GM12878 (cell line): ENCODE measurements around the gene IP6K3. TPM values are rescaled to one million over a fixed set of nuclear protein-coding genes. Genes with fewer than 3 reads are reported as not detected.

ENCODE experiments used
- ATAC-seq: fragments of 200-7000 bp; cut with Tn5 transposase; 3 replicates; pipeline ENCODE4 v1.9.1; 2020; ENCODE audit warnings: mild to moderate bottlenecking, moderate library complexity
- BruUV-seq: library from RNA; stranded (reverse); fragments of 400-500 nt; replicated peaks from 2 replicates; lab custom pipeline; 2021; lab: Mats Ljungman, UMichigan
- CTCF ChIA-PET: fragments of 300-600 bp; sonication (Branson Sonifier 250); formaldehyde crosslinking; extraction: SDS; loops from one replicate; lab custom pipeline; 2021; ENCODE audit warnings: inconsistent platforms; lab: Yijun Ruan, JAX
- POLR2A ChIA-PET: fragments of 350-600 bp; formaldehyde crosslinking; extraction: SDS; loops from one replicate; lab custom pipeline; 2021; ENCODE audit warnings: inconsistent platforms; lab: Charles Lee
- RAD21 ChIA-PET: fragments of 300-600 bp; sonication (Branson Sonifier 250); formaldehyde crosslinking; loops from one replicate; lab custom pipeline; 2023; ENCODE audit warnings: antibody characterized with exemption; ENCODE audit not compliant: unreplicated experiment; lab: Charles Lee
- SMC1A ChIA-PET: fragments of 300-600 bp; sonication (Branson Sonifier 250); formaldehyde crosslinking; loops from one replicate; lab custom pipeline; 2023; ENCODE audit not compliant: unreplicated experiment, uncharacterized antibody; lab: Charles Lee
- DNase-seq: peaks from one replicate; pipeline ENCODE4 v3.0.0-alpha.2; 2011; ENCODE audit warnings: low read depth, low spot score
- FAIRE-seq: peaks from 3 replicates; lab custom pipeline; 2011; peaks lifted over from hg19 to GRCh38; lab: Jason Lieb, UNC
- H2AFZ ChIP-seq: 2 replicates; pipeline ENCODE4 v1.6.0; 2011; ENCODE audit warnings: low read depth, low read length, control low read depth; ENCODE audit not compliant: control insufficient read depth
- H3K27ac ChIP-seq: 2 replicates; pipeline ENCODE4 v1.5.1; 2011; ENCODE audit warnings: control low read depth; ENCODE audit not compliant: control insufficient read depth, insufficient read depth
- H3K27me3 ChIP-seq, 2 experiments: replicated peaks in 1 of 2; 2 replicates each; pipeline versions ENCODE4 v1.6.0 to v1.6.1; 2011; ENCODE audit warnings: low read length in 1 of 2; ENCODE audit not compliant: control insufficient read depth in 2 of 2, insufficient read depth in 2 of 2
- H3K36me3 ChIP-seq, 2 experiments: 2 replicates each; pipeline ENCODE4 v1.5.1; 2011; ENCODE audit warnings: low read length in 1 of 2; ENCODE audit not compliant: control insufficient read depth in 2 of 2, insufficient read depth in 2 of 2
- H3K4me1 ChIP-seq: 2 replicates; pipeline ENCODE4 v1.6.1; 2011; ENCODE audit warnings: mild to moderate bottlenecking, low read length, moderate library complexity, mixed read lengths; ENCODE audit not compliant: control insufficient read depth, insufficient read depth
- H3K4me2 ChIP-seq: 2 replicates; pipeline ENCODE4 v1.6.0; 2011; ENCODE audit warnings: control low read depth; ENCODE audit not compliant: control insufficient read depth, insufficient read depth
- H3K4me3 ChIP-seq: fragments of 200-600 bp; sonication (generic); 2 replicates; pipeline ENCODE4 v1.5.1; 2016
- H3K79me2 ChIP-seq: 2 replicates; pipeline ENCODE4 v1.6.0; 2011; ENCODE audit warnings: low read length; ENCODE audit not compliant: control insufficient read depth, insufficient read depth
- H3K9ac ChIP-seq: 2 replicates; pipeline ENCODE4 v1.8.0; 2011; ENCODE audit warnings: low read length, control low read depth, mixed read lengths; ENCODE audit not compliant: control insufficient read depth, insufficient read depth
- H3K9me3 ChIP-seq: replicated peaks from 3 replicates; pipeline ENCODE4 v1.5.1; 2011; ENCODE audit warnings: mild to moderate bottlenecking, low read length; ENCODE audit not compliant: control insufficient read depth, insufficient read depth
- H4K20me1 ChIP-seq: 2 replicates; pipeline ENCODE4 v1.6.0; 2011; ENCODE audit not compliant: control insufficient read depth, insufficient read depth
- ATF7 ChIP-seq: fragments of 450-650 bp; IDR thresholded peaks from 2 replicates; pipeline ENCODE4 v1.6.1; 2016; ENCODE audit warnings: low read depth, mild to moderate bottlenecking
- BCL11A ChIP-seq: IDR thresholded peaks from 2 replicates; pipeline ENCODE4 v1.6.1; 2011; ENCODE audit warnings: low read depth, low read length
- EZH2 ChIP-seq: IDR thresholded peaks from 2 replicates; pipeline ENCODE4 v1.6.1; 2012; ENCODE audit warnings: low read depth, mild to moderate bottlenecking, control low read depth, inconsistent platforms, low read length, borderline replicate concordance; ENCODE audit not compliant: control insufficient read depth
- JUNB ChIP-seq: IDR thresholded peaks from 2 replicates; pipeline ENCODE4 v1.6.1; 2016; ENCODE audit warnings: antibody characterized with exemption, mild to moderate bottlenecking
- MEF2B ChIP-seq: fragments of 450-650 bp; IDR thresholded peaks from 2 replicates; pipeline ENCODE4 v1.6.1; 2018; ENCODE audit warnings: mild to moderate bottlenecking, moderate library complexity; ENCODE audit not compliant: partially characterized antibody, poor library complexity, severe bottlenecking
- MTA2 ChIP-seq: fragments of 450-650 bp; IDR thresholded peaks from 2 replicates; pipeline ENCODE4 v1.6.1; 2016; ENCODE audit warnings: low read depth, mild to moderate bottlenecking, moderate library complexity
- NFXL1 ChIP-seq: fragments of 450-650 bp; IDR thresholded peaks from 2 replicates; pipeline ENCODE4 v1.6.1; 2017; ENCODE audit warnings: antibody characterized with exemption, mild to moderate bottlenecking, borderline replicate concordance
- POLR2AphosphoS2 ChIP-seq: IDR thresholded peaks from 2 replicates; pipeline ENCODE4 v1.6.1; 2011; ENCODE audit warnings: low read depth, mild to moderate bottlenecking, low read length, improper control_type of control experiment, moderate library complexity
- SMAD1 ChIP-seq: fragments of 450-650 bp; IDR thresholded peaks from 2 replicates; pipeline ENCODE4 v1.6.1; 2018; ENCODE audit warnings: mild to moderate bottlenecking, low read depth; ENCODE audit not compliant: partially characterized antibody
- WGBS: methylation state at CpG from one replicate; pipeline ENCODE4 v1.1.6; 2016; ENCODE audit warnings: low lambda C conversion rate; ENCODE audit not compliant: insufficient replicate concordance, insufficient coverage; ENCODE audit errors: missing lambda C conversion rate; 5-methylcytosine and 5-hydroxymethylcytosine counted together
- in situ Hi-C: fragments of 300-500 bp; cut with MboI; formaldehyde crosslinking; loops from 9 replicates; pipeline ENCODE4 v1.14.3; 2018; ENCODE audit warnings: mixed read lengths
- intact Hi-C: fragments of 100-400 bp; cut with micrococcal nuclease; formaldehyde crosslinking; loops from one replicate; pipeline ENCODE4 v1.14.2; 2022; ENCODE audit not compliant: unreplicated experiment
- polyA plus RNA-seq, 11 experiments: library from polyadenylated mRNA; depleted of rRNA in 4 of 11; unstranded in 6 of 11; stranded (reverse) in 5 of 11; fragments of >200 nt; fragmentation: Nextera tagmentation in 4 of 11; fragmentation: Illumina TruSeq in 1 of 11; extraction: Ambion mirVana in 4 of 11; extraction: Trizol in 1 of 11; gene quantifications; 1 replicate in 1 of 11; 2 replicates in 10 of 11; pipeline versions ENCODE4 v1.2.1 to v1.2.3, GENCODE V29; 2011 to 2016; ENCODE audit warnings: inconsistent platforms in 2 of 11, missing spikeins in 2 of 11, low read depth in 1 of 11
- total RNA-seq, 4 experiments: library from RNA; depleted of rRNA in 3 of 4; stranded (reverse); fragments of >200 nt in 3 of 4; fragmentation: Illumina TruSeq in 1 of 4; extraction: Trizol in 1 of 4; gene quantifications; 2 replicates each; pipeline versions ENCODE4 v1.2.1 to v1.2.3, GENCODE V29; 2013 to 2021
- TF ChIP-seq, protein P1 (sequence below): fragments of 450-650 bp; IDR thresholded peaks from 2 replicates; pipeline ENCODE4 v1.6.1; 2017; ENCODE audit warnings: mild to moderate bottlenecking
- TF ChIP-seq, protein P2 (sequence below): fragments of 450-650 bp; IDR thresholded peaks from 2 replicates; pipeline ENCODE4 v1.6.1; 2017; ENCODE audit warnings: borderline replicate concordance

The IP6K3 gene
- total and polyA plus RNA-seq, 10 of the 15 experiments (the other 5 are each of a cell fraction or from before 2014, with no cell fraction given): 0.02 to 0.15 (median 0.09) TPM; not detected in 7

DNA sequence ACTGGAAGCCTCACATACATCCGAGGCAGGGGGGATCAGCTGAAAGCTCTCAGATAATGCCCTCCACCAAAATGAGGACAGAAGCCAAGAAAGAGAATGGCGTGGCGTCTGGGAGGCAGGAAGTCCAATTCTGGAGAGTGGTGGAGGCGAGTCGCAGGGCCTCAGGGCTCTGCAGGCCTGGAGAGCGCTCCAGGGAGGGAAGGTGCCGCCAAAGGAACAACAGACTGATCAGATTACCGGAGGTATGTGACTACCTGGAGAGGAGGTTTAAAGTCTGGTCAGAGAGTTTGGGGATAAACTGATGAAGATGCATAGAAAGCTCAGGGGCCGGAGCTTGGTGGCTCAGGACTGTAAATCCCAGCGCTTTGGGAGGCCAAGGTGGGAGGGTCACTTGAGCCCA, 11.2 kb upstream of the IP6K3 start:
- intact Hi-C loops: no loop called here
- no peaks in the 10 kb centered on the region for H3K9me3 ChIP-seq
- WGBS: 39% methylated on average over 10 of the region's 10 CpGs
- ChIA-PET CTCF (interaction anchor here (0.7 to 7.1 kb wide), 3 partner anchors 11 to 12 kb away, joined by 3 to 40 read pairs (median 3); partner anchors contain the start of gene IP6K3), SMC1A (interaction anchor here (0.7 to 1.0 kb wide), 2 partner anchors 46 to 212 kb away, joined by 3 to 4 read pairs; partner anchors contain the start of gene UQCC2), POLR2A (no interaction called here), RAD21 (no interaction called here)
- no peak overlapping the region for H2AFZ ChIP-seq
- peaks cover 7% of the 10 kb centered on the region for H3K4me1 ChIP-seq
- no peaks in the 10 kb centered on the region for H4K20me1 ChIP-seq
- DNase-seq: no peak
- BruUV-seq: no TSS peak
- no peak overlapping the region for H3K4me2 ChIP-seq
- TF ChIP-seq NFXL1: no peak
- TF ChIP-seq ATF7: no peak
- TF ChIP-seq, protein P1, sequence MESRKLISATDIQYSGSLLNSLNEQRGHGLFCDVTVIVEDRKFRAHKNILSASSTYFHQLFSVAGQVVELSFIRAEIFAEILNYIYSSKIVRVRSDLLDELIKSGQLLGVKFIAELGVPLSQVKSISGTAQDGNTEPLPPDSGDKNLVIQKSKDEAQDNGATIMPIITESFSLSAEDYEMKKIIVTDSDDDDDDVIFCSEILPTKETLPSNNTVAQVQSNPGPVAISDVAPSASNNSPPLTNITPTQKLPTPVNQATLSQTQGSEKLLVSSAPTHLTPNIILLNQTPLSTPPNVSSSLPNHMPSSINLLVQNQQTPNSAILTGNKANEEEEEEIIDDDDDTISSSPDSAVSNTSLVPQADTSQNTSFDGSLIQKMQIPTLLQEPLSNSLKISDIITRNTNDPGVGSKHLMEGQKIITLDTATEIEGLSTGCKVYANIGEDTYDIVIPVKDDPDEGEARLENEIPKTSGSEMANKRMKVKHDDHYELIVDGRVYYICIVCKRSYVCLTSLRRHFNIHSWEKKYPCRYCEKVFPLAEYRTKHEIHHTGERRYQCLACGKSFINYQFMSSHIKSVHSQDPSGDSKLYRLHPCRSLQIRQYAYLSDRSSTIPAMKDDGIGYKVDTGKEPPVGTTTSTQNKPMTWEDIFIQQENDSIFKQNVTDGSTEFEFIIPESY: no peak
- TF ChIP-seq MTA2: no peak
- H3K4me3 ChIP-seq: no peak overlapping the region
- H3K36me3 ChIP-seq: no peaks in the 10 kb centered on the region
- H3K9ac ChIP-seq: no peak overlapping the region
- no peaks in the 10 kb centered on the region for H3K79me2 ChIP-seq
- no peak overlapping the region for H3K27ac ChIP-seq
- no peak for ATAC-seq
- in situ Hi-C loops: no loop called here
- no peaks in the 10 kb centered on the region; a peak in 1 of 4 replicates for H3K27me3 ChIP-seq
- FAIRE-seq: no peak

DNA sequence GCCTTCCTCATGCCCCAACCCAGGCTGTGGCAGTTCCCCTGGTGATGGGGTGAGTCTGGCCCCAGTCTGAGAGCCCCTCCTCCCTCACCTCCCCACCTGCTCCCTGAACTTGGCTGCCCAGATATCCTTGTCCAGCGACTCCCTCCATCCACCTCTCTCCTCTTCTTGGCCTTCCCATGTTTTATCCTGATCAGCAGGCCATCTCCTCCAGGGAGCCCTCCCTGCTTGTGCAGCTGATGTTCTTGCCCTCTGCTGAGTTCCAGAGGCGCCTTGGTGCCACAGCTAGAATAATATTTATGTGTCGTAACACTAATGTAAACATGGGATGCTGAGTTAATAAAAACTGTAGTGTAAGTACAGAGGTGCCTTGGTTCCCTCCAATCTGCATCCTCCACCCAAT, 10.4 kb upstream of the IP6K3 start:
- H3K27me3 ChIP-seq: no peaks in the 10 kb centered on the region; a peak in 1 of 4 replicates
- no peak overlapping the region for H3K27ac ChIP-seq
- H3K4me2 ChIP-seq: no peak overlapping the region
- FAIRE-seq (no peak), DNase-seq (no peak), ATAC-seq (no peak)
- H4K20me1 ChIP-seq: no peaks in the 10 kb centered on the region
- no peak overlapping the region for H2AFZ ChIP-seq
- H3K4me3 ChIP-seq: no peak overlapping the region
- no peak overlapping the region for H3K9ac ChIP-seq
- intact Hi-C loops (no loop called here), in situ Hi-C loops (no loop called here)
- TF ChIP-seq JUNB (no peak), BCL11A (no peak), SMAD1 (no peak), POLR2AphosphoS2 (no peak), EZH2 (no peak), MEF2B (no peak)
- TF ChIP-seq, protein P2, sequence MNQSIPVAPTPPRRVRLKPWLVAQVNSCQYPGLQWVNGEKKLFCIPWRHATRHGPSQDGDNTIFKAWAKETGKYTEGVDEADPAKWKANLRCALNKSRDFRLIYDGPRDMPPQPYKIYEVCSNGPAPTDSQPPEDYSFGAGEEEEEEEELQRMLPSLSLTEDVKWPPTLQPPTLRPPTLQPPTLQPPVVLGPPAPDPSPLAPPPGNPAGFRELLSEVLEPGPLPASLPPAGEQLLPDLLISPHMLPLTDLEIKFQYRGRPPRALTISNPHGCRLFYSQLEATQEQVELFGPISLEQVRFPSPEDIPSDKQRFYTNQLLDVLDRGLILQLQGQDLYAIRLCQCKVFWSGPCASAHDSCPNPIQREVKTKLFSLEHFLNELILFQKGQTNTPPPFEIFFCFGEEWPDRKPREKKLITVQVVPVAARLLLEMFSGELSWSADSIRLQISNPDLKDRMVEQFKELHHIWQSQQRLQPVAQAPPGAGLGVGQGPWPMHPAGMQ: no peak
- RAD21 ChIA-PET: no interaction called here
- CTCF ChIA-PET: interaction anchor here (1.4 to 7.1 kb wide), 2 partner anchors 11 to 12 kb away, joined by 3 to 40 read pairs; no protein-coding TSS in a partner anchor
- POLR2A ChIA-PET: no interaction called here
- 27% methylated on average over 3 of the region's 3 CpGs for WGBS
- H3K4me1 ChIP-seq: peaks cover 11% of the 10 kb centered on the region
- SMC1A ChIA-PET: interaction anchor here (0.7 to 1.0 kb wide), 2 partner anchors 46 to 213 kb away, joined by 3 to 4 read pairs; partner anchors contain the start of gene UQCC2
- no peaks in the 10 kb centered on the region for H3K79me2 ChIP-seq
- H3K36me3 ChIP-seq: no peaks in the 10 kb centered on the region
- no TSS peak for BruUV-seq
- H3K9me3 ChIP-seq: no peaks in the 10 kb centered on the region
